ENCODE data around the gene ACTN4.
"Not testable (repeated sequence)": the region's sequence is repeated elsewhere in the genome, so short reads cannot be mapped to it uniquely, and the experiment has no call there.

Gene ACTN4

DNA sequence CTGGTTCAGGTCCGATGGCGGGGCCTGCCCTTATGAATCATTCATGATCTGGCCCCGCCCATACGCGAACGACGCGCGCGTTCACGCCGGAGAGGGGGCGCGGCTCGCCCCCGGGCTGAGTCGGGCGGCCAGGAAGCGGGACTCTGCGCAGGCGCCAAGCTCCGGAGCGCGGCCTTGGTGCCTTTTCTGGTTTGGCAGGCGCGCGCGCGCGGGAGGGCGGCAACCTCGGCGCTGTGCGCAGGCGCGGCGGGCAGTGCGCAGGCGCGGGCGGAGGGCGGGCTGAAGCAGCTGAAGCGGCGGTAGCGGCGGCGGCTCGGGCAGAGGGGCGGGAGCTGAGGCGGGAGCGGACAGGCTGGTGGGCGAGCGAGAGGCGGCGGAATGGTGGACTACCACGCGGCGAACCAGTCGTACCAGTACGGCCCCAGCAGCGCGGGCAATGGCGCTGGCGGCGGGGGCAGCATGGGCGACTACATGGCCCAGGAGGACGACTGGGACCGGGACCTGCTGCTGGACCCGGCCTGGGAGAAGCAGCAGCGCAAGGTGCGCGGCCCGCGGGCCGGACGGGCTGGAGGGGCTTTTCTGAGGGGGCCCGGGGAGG is at the start of gene ACTN4:
TSS of gene ACTN4 (plus strand) at position 282 of the 598 bp plus-strand sequence. CDS start at position 379, 97 bp downstream.
- peak; percentile 97 for DNase-seq

DNA sequence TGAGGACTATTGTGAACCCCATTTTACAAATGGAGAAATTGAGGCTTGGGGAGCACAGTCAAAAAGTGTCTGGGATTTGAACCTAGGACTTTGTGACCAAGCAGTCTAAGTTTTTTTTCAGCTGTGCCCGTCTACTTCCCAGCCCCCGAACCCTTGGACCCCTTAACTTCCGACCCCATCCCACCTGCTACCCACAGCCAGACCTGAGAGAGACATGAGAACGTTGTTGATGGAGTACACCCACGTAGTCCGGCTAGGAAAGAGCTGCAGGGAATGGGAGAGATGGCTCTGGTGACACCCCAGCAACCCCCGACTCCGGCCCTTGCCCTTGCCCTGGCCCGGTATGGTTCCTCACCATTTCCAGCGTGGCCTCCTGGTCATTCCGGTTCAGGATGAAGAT is 47.7 kb upstream of the ACTN4 start:
- no peak for DNase-seq

DNA sequence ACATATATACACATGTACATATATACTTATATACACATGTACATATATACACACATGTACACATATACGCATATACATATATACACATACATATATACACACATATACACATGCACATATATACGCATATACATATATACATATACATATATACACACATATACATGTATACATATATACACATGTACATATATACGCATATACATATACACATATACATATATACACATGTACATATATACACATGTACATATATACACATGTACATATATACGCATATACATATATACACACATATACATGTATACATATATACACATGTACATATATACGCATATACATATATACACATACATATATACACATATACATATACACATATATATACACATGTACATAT is 44.6 kb upstream of the ACTN4 start:
- not testable (repeated sequence) for DNase-seq

DNA sequence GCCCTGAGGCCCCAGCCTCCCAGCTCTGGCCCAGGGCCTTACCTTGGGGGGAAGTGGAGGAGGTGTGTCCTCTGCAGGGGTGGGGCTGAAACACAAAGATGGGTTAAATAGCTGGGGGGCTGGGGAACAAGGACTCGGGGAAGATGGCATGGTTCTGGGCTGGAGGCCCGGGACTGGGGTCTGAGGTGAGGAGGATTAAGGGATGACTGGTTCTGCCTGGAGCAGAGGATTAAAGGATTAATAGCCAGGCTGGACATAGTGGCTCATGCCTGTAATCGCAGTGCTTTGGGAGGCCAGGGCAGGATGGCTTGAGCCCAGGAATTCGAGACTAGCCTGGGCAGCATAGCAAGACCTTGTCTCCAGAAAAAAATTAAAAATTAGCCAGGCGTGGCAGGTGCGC is 41.3 kb upstream of the ACTN4 start:
- DNase-seq, result no peak

DNA sequence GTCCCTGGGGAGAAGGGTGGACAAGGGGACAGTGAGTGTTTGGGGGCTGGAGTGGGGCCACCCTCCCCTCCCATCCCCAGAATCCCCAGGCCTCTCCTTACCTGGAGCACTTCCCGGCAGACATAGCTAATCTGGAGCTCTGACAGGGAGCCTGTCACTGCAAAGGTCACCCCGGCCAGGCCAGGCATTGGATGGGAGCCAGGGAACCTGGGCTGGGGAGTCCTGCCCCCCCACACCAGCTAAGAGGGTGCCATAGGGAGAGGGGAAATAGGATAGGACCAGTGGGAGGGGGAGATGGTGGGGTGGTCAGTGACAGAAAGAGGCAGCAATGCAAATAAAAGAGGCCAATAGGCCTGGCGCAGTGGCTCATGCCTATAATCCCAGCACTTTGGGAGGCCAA is 33.2 kb upstream of the ACTN4 start:
- no peak for DNase-seq

DNA sequence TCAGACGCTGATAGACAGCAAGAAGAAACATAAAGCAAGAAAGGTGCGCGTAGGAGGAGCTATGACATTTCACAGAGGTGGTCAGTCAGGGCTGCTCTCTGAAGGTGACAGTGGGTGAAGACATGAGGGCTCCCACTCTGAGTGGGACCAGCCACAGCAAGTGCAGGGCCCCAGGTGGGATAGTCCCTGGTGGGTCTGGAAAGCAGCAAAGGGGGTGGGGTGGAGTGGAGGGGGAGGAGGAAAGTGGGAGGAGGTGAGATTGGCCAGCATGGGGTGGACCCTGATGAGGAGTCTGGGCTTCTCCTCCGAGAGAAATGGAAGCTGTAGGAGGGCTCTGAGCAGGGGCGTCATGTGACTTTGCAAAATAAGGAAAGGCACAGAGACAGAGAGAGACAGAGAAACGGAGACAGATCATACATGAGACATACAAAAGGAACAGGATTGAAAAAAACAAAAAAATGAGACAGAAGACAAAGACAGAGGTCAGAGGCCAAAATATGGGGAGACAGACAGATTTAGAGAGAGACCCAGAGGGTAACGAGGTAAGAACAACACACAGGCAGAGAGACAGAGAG is 32.4 kb upstream of the ACTN4 start:
- DNase-seq, result no peak

DNA sequence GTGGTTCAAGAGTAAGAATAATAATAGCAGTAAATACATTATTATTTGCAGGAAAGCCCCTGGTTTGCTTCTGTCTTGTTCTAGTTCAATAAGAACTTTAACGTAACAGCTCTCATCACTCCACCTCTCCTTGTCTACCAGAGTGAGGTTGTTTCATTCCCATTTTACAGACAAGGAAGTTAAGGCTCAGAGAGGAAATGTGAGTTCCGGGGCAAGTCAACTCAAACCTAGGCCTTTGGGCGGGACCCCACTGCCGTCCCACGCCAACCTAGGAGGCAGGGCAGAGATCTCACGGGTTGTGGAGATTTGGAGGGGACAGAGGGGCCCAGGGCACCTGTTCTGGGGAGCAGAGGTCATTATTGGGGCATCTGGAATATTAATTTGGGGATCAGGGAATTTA is 31.2 kb upstream of the ACTN4 start:
- DNase-seq, result no peak

DNA sequence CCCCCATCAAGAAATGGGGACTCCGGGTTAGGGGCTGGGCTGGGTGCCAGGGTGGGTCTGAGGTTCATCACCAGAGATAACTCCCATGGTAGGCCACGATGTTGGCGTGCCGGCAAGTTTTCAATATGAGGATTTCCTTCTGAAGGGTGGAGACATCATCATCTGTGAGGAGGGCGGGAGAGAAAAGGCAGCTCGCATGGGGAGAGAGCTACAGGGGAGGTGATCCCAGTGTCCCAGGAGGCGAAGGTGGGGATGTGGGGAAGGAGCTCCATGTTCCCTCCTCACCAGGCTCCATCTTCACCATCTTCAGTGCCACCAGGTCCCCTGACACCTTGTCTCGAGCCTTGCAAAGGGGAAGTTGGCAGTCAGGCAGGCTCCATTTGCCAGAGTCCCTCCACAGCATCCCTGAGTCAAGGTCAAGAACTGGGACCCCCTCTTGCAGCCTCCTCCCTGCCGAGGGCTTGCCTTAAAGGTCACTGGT is 30.1 kb upstream of the ACTN4 start:
- DNase-seq, result no peak

DNA sequence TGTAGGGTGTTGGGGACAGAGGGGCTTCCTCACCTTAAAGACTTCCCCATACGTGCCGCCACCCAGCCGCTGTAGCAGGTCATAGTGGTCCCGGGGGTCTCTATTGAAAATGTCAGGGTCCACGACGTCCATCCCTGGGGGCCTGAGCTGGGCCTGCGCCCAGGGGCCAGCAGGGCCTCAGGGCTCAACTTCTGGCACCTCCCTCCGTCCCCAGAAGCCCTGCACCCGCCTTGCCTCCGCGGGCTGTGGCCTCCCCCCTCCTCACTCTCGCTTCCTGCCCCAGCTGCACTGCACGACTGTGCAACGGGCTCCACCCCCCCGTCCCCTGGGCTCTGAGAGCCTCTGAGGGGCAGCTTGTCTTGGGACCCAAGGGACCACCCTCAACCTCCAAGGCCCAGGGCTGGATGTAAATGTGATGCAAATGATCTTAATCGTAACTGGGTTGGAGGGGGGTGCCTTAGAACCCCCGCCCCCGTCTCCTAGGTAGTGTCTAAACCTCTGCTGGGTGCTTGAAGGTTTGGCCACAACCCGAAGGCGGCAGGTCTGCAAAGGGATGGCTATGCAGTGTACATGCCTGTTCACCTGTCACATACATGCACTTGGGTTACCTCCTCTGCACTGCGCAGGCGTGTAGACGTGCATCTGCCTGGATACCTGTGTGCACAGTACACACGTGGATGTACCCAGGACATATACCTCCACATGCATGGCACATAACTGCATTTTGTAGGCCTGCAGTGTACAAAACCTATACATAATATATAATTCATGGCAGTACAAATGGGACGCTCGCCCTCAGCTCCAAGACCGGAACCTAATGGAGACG is 29.5 kb upstream of the ACTN4 start, which contains the start of gene MAP4K1:
TSS of gene MAP4K1 (minus strand) at position 190 of the 826 bp plus-strand sequence. CDS start at position 132, 58 bp downstream.
- peak; percentile 63 for DNase-seq

DNA sequence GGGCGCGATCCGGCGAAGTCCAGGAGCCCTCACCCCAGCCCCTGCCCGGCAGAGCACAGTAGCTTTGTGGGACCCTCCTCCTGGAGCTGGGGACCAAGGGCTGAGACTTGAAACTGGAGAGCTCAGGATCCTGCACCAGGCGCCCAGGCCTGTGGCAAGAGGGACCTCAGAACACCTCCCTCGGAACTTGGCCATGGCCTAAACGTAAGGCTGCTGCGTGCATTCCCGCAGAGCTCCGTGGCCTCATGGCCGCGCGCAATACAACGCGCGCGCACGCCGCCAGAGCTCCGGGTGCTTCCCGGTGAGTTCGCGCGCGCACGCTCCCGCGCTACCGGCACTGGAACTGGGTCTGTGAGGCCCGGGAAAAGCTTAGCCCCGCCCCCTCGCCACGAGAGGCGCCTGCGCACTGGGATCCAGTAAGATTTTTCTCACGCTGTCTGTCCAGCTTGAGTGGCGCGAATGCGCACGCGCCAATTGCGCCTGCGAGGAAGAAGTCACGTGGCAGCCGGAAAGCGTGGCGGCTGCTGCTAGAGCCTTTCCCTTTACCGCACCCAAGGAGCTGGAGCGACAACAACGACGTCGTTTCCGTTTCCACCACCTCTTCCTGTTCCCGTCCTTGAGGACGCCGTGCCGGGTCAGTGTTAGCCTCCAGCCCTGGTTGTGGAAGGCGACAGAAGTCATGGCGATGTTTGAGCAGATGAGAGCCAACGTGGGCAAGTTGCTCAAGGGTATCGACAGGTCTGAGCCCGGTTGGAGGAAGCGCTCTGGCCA is 28.7 kb upstream of the ACTN4 start, which contains the start of gene EIF3K:
TSS of gene EIF3K (plus strand) at position 599 of the 771 bp plus-strand sequence. CDS start at position 680, 81 bp downstream.
- DNase-seq, result peak; percentile 97

DNA sequence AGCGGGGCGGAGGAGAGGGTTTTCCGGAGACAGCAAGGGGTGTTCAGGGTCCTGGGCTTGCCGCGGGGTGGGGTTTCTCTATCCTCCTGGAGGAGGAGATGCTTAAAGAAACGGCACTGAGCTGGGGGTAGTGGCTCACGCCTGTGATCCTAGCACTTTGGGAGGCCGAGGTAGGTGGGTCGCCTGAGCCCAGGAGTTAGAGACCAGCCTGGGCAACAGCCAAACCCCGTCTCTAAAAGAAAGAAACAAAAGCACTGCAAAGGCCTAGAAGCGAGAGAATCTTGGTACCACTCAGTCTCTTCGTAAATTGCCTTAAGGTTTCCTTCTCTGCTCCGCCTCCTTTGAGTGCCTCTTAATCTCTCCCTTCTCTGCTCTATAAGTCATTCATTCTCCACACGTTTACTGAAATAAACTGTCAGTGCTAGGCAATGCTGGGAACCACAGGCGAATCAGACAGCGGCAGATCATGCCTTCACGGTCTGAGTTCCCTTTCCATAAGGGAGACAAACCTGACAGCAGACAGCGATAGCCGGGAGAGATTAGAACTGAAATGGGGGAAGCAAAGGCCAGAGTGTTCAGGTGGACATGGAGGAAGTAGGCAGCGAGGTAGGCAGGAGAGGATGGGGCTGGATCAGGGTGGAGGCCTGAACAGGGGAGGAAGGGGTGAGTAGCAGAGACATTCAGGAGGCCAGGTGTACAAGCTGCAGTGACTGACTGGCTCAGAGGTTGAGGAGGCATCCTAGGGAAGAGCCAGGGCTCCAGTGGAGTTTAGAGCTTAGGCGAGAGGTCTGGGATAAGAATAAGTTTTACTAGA is 27.9 kb upstream of the ACTN4 start:
- no peak for DNase-seq

DNA sequence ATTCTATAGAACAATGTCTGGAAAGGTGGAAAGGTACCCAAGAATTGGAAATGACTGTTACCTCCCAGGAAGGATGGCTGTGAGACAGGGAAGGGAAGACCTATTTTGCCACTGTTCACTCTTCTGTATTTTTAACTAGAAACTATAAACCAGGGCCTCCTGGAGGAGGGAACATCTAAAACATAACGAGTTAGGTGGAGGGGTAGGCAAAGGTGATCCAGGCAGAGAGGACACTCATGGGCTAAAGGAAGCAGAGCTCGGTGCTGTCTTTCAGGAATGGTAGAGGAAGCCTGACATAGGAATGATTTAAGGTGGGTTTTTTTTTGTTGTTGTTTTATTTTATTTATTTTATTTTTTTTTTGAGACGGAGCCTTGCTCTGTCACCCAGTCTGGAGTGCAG is 22.6 kb upstream of the ACTN4 start:
- DNase-seq, result no peak

DNA sequence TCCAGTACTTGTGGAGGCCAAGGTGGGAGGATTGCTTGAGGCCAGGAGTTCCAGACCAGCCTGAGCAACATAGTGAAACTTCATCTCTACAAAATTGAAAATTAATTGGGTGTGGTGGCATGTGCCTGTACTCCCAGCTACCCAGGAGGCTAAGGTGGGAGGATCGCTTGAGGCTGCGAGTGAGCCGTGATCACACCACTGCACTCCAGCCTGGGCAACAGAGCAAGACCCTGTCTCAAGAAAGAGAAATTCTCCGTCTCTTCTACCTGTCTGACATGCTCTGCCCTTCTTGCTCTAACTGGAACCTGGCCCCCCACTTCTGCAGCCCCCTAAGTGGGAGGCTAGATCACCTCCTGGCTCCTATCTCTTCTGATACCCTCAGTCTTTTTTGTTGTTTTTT is 21.0 kb upstream of the ACTN4 start:
- no peak for DNase-seq

DNA sequence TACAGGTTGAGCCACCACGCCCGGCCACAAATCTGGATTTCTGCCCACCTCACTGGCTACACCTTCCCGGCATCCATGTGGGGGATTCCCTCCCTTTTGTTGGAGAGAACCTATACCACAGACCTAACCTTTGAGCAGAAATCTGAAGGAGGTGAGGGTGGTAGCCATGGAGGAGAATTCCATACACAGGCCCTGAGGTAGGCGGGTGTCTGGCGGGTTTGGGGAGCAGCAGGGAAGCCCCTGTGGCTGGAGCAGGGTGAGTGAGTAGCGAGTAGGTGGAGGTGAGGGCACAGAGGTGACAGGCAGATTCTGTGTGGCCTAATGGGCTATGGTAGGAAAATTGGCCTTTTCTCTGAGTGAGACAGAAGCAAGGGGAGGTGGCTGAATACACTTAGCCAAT is 17.9 kb upstream of the ACTN4 start:
- no peak for DNase-seq

DNA sequence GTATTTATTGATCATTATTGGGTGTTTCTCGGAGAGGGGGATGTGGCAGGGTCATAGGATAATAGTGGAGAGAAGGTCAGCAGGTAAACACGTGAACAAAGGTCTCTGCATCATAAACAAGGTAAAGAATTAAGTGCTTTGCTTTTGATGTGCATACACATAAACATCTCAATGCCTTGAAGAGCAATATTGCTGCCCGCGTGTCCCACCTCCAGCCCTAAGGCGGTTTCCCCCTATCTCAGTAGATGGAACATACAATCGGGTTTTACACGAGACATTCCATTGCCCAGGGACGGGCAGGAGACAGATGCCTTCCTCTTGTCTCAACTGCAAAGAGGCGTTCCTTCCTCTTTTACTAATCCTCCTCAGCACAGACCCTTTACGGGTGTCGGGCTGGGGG is 16.1 kb upstream of the ACTN4 start:
- not testable (repeated sequence) for DNase-seq

DNA sequence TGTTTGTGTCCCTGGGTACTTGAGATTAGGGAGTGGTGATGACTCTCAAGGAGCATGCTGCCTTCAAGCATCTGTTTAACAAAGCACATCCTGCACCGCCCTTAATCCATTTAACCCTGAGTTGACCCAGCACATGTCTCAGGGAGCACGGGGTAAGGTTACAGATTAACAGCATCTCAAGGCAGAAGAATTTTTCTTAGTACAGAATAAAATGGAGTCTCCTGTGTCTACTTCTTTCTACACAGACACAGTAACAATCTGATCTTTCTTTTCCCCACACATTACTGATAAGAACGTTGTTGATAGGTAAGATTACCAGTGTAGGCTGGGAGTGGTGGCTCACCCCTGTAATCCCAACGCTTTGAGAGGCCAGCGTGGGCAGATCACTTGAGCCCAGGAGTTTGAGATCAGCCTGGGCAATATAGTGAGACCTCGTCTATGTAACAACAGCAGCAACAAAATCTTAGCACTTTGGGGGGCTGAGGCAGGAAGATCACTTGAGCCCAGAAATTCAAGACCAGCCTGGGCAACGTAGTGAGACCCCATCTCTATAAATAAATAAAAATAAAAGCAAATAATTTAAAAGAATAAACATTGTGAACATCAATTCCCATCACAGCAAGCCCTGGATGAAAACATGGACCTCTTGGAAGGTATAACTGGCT is 15.5 kb upstream of the ACTN4 start:
- DNase-seq, result not testable (repeated sequence)

DNA sequence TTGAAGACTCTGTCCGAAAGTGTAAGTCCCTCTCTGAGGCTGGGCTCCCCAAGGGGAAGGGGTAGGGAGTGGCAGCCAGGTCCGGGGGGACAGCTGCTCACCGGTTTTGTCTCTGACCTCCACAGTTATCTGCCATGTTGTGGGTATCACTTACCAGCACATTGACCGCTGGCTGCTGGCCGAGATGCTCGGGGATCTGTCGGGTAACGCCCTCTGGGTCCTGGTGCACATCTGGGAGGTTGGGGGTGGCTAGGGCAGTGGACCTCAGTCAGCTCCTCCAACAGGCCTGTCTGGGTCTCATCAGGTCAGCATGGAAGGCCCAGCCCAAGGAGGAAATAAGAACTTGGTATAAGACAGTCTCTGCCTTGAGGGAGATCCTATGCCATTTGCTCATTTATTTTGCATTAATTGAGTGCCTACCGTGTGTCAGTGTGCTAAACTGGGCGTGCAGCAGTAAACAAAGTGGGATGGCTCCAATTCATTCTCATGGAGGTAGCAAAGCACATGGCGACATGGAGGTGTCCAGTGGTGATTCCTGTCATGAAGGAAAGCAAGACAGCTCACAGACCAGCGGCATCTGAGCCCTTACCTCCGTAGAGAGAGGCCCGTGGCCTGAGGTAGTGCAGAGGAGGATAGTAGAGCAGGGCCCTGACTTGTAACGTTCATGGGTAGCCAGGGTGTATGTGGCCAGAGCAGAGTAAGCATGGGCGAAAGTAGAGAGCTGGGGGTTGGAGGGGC is 14.8 kb upstream of the ACTN4 start:
- DNase-seq, result no peak

DNA sequence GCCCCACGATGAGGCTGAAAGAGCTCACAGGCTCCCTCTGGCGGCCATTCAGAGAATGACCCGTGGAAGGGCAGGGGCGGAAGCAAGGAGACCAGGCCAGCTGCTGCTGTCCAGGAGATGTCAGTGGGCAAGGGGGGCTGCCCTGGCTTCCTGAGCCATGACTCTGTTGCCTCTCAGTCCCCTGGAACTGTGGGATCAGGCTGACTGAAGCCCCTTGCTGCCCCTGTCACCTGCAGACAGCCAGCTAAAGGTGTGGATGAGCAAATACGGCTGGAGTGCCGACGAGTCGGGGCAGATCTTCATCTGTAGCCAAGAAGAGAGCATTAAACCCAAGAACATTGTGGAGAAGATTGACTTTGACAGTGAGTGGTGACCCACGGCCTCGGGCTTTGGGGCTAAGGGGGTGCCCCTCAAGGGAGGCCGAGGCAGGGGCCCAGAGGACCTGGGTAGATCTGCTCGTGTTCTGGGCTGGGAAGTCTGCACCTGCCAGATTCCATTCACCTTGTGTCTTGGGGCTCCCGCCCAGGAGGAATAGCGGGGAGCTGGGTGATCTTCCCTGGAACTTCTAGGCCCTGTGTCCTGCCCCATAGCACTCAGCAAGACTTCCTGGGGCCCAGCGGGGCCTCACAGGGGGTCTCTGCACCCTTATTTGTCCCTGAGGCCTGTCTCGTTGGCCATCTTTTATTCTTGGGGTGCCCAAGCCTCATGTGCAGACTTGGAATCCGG is 12.5 kb upstream of the ACTN4 start:
- peak; percentile 61 for DNase-seq

DNA sequence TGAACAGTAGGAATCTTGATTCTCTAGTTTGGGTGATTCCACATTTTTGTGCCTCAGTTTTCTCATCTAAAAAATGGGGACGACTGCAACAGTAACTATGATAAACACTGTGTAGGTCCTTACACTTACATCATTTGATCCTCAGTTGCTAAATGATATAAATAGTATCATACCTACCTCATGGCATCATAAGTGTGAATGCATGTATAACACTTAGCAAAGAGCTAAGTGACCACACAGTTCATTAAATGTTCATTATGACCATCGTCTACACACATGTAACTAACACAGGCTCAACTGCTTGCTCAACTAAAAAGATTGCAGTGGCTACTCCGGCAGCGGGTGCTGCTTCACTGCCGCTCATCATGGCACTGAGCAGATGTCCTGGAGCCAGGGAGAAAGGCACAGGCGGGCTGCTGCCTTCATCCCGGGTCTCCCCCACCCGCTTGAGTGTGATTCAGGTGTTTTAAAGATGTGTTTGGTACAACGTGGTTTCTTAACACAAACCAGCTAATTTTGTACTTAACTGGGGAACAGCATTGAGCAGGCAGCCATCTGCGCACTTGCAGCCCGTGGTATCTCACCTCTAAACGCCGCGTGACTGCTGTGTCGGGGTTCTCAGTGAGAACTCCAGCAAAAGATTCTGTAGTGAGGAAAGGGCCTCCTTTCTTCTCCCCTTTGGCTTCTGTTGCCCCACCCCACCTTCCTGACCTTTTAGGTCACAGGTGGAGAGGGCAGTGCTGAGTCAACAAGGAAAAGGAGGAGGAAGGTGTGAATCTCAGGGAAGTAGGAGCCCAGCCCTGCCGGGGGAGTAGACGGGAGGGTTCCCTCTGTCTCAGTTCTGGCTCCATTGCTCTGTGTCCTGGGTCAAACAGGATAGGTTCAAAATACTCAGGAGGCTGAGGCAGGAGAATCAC is 11.7 kb upstream of the ACTN4 start:
- no peak for DNase-seq

All from NCI-H510A treated with DMSO at 0.1 percent for 48 hours (cell line).